ENCODE data around the gene CFAP74. TPM values are rescaled to one million over a fixed set of nuclear protein-coding genes. Genes with fewer than 3 reads are reported as not detected.
A peak's percentile ranks its signal among the peaks of the same experiment; 100 is the strongest.

Gene CFAP74
- total and polyA plus RNA-seq, 9 of the 15 experiments (the other 6 are each of a cell fraction or from before 2014, with no cell fraction given), result 0.03 to 0.15 (median 0.05) TPM; not detected in 6

GRCh38 chr1:1976031-1976430 is 27.6 kb downstream of the CFAP74 start:
- intact Hi-C loops (cut with micrococcal nuclease) (no loop called here), in situ Hi-C loops (cut with MboI) (no loop called here)
- H3K9me1 ChIP-seq (ENCODE audit: control insufficient read depth, insufficient read depth, low read length), result no peaks in the 10 kb centered on the region
- no peak overlapping the region for H3K4me3 ChIP-seq
- POLR2A ChIA-PET, result no interaction called here
- CTCF ChIA-PET (ENCODE audit: low intra/inter-chr PET ratio), result no interaction called here
- no TSS peak for BruUV-seq (replicated peaks)
- peaks cover 42 to 67% of the 10 kb centered on the region in 2 experiments for H3K27me3 ChIP-seq (ENCODE audit: control insufficient read depth in 2 of 2, insufficient read depth in 2 of 2, low read length in 2 of 2)
- no peak overlapping the region for H2AFZ ChIP-seq (ENCODE audit: low read depth, low read length)
- ATAC-seq (no peak), DNase-seq (ENCODE audit: extremely low read depth in 1 of 4, low spot score in 3 of 4) (no peak), FAIRE-seq (no peak)
- no peaks in the 10 kb centered on the region for H3K79me2 ChIP-seq (ENCODE audit: control insufficient read depth, insufficient read depth, low read length)
- peaks cover 0 to 24% of the 10 kb centered on the region in 2 experiments; a peak in 1 of 5 replicates for H3K4me1 ChIP-seq (replicated peaks in 1 of 2; ENCODE audit: control insufficient read depth in 2 of 2, insufficient read depth in 2 of 2, low read length in 2 of 2)
- no peak overlapping the region for H3K9ac ChIP-seq (ENCODE audit: insufficient read depth in 1 of 2, low read depth in 2 of 2, low read length in 2 of 2)
- H3K4me2 ChIP-seq (ENCODE audit: insufficient read depth, low read length), result no peak overlapping the region
- 0 out of 2 replicates have a peak, but pooled peaks cover 4% of the 10 kb centered on the region for H4K20me1 ChIP-seq (replicated peaks; ENCODE audit: control insufficient read depth, insufficient read depth, low read length)
- peaks cover 5% of the 10 kb centered on the region; the same call in 1 of the 2 replicates for H3K9me3 ChIP-seq (replicated peaks; ENCODE audit: control insufficient read depth, insufficient read depth, low read depth, low read length)
- H3K27ac ChIP-seq (ENCODE audit: extremely low read depth, low read depth, low read length), result no peak overlapping the region
- no peak for TF ChIP-seq MCM7 (IDR thresholded peaks at IDR 0.05)
- TF ChIP-seq, protein P1, sequence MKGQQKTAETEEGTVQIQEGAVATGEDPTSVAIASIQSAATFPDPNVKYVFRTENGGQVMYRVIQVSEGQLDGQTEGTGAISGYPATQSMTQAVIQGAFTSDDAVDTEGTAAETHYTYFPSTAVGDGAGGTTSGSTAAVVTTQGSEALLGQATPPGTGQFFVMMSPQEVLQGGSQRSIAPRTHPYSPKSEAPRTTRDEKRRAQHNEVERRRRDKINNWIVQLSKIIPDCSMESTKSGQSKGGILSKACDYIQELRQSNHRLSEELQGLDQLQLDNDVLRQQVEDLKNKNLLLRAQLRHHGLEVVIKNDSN (CRISPR knock-in tag; IDR thresholded peaks at IDR 0.05), result 0 out of 2 replicates have a peak, but pooled peaks have one; percentile 29
- TF ChIP-seq POLR2A (conservative IDR thresholded peaks at IDR 0.05), result no peak
- no peaks in the 10 kb centered on the region for H3K36me3 ChIP-seq (ENCODE audit: control insufficient read depth, insufficient read depth, low read length)
- WGBS (ENCODE audit: insufficient coverage, low coverage, missing lambda C conversion rate), result 3% methylated on average over 19 of the region's 19 CpGs

DNA sequence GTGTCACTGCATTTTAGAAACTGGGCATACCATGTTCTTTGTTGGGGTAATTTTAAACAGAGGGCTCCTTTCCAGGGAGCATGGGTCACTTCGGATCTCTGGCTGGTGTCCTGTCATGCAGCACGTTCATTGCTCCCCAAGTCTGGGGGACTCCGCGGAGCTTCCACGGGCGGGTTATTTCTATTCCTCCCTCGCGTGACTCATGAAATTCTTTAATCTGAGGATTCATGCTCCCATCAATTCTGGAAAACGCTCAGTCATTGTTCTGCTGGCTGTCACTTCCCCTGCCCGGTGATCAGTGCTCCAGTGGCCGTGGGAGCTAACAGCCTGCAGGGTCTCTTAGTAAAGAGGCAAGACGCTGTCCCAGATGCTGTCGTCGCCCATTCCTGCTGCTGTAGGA is 28.1 kb downstream of the CFAP74 start:
- ChIA-PET CTCF (ENCODE audit: low intra/inter-chr PET ratio) (no interaction called here), POLR2A (no interaction called here)
- no peak overlapping the region for H3K4me2 ChIP-seq (ENCODE audit: insufficient read depth, low read length)
- H2AFZ ChIP-seq (ENCODE audit: low read depth, low read length), result no peak overlapping the region
- in situ Hi-C loops (cut with MboI), result no loop called here
- DNase-seq (ENCODE audit: extremely low read depth in 1 of 4, low spot score in 3 of 4), result no peak
- peak; percentile 69 for TF ChIP-seq NFE2 (IDR thresholded peaks at IDR 0.05; ENCODE audit: low read depth)
- TF ChIP-seq ATF7 (IDR thresholded peaks at IDR 0.05), result no peak
- peak; percentile 40; the same call in 1 of the 2 replicates for TF ChIP-seq MAFF (IDR thresholded peaks at IDR 0.05; ENCODE audit: low read length)
- TF ChIP-seq CREBBP (IDR thresholded peaks at IDR 0.05; ENCODE audit: low read depth, low read length), result no peak
- no peak for TF ChIP-seq ZFPM2 (CRISPR knock-in tag; IDR thresholded peaks at IDR 0.05)
- peak; percentile 82 for TF ChIP-seq MAFG (tag; conservative IDR thresholded peaks at IDR 0.05)
- TF ChIP-seq C11orf30 (IDR thresholded peaks at IDR 0.05; ENCODE audit: low read depth), result peak; percentile 67
- TF ChIP-seq ZNF316 (IDR thresholded peaks at IDR 0.05), result peak; percentile 86
- H3K9me1 ChIP-seq (ENCODE audit: control insufficient read depth, insufficient read depth, low read length), result no peaks in the 10 kb centered on the region
- H3K79me2 ChIP-seq (ENCODE audit: control insufficient read depth, insufficient read depth, low read length), result no peaks in the 10 kb centered on the region
- peaks cover 0 to 25% of the 10 kb centered on the region in 2 experiments; a peak in 1 of 5 replicates for H3K4me1 ChIP-seq (replicated peaks in 1 of 2; ENCODE audit: control insufficient read depth in 2 of 2, insufficient read depth in 2 of 2, low read length in 2 of 2)
- FAIRE-seq, result no peak
- H3K9ac ChIP-seq (ENCODE audit: insufficient read depth in 1 of 2, low read depth in 2 of 2, low read length in 2 of 2), result no peak overlapping the region
- BruUV-seq (replicated peaks), result no TSS peak
- WGBS (ENCODE audit: insufficient coverage, low coverage, missing lambda C conversion rate), result 1% methylated on average over 14 of the region's 14 CpGs
- 0 out of 2 replicates have a peak, but pooled peaks cover 7% of the 10 kb centered on the region for H4K20me1 ChIP-seq (replicated peaks; ENCODE audit: control insufficient read depth, insufficient read depth, low read length)
- ATAC-seq, result no peak
- H3K9me3 ChIP-seq (replicated peaks; ENCODE audit: control insufficient read depth, insufficient read depth, low read depth, low read length), result peaks cover 9% of the 10 kb centered on the region
- peaks cover 42 to 71% of the 10 kb centered on the region in 2 experiments for H3K27me3 ChIP-seq (ENCODE audit: control insufficient read depth in 2 of 2, insufficient read depth in 2 of 2, low read length in 2 of 2)
- H3K27ac ChIP-seq (ENCODE audit: extremely low read depth, low read depth, low read length), result no peak overlapping the region
- H3K4me3 ChIP-seq, result no peak overlapping the region
- H3K36me3 ChIP-seq (ENCODE audit: control insufficient read depth, insufficient read depth, low read length), result no peaks in the 10 kb centered on the region
- intact Hi-C loops (cut with micrococcal nuclease), result no loop called here
